Stromal cell of bone marrow (primary cell): ENCODE data around the gene APBB1IP.
A peak's percentile ranks its signal among the peaks of the same experiment; 100 is the strongest.
"Not testable (repeated sequence)": the region's sequence is repeated elsewhere in the genome, so short reads cannot be mapped to it uniquely, and the experiment has no call there.

Source experiments
- DNase-seq: peaks from one replicate; pipeline ENCODE4 v3.0.0-alpha.2; 2012; ENCODE audit warnings: low read depth

APBB1IP gene

GRCh38 chr10:26556748-26557640 lies 118.9 kb downstream of the APBB1IP start:
- peak; percentile 54 for DNase-seq

GRCh38 chr10:26557641-26558014 lies 119.5 kb downstream of the APBB1IP start:
- peak; percentile 63 for DNase-seq

- DNase-seq = no peak
These were observed 128.6 kb downstream of the APBB1IP start for GRCh38 chr10:26566525-26567350.

GRCh38 chr10:26567351-26567721 lies 129.2 kb downstream of the APBB1IP start:
- no peak for DNase-seq

- no peak for DNase-seq
These were observed 133.5 kb downstream of the APBB1IP start for GRCh38 chr10:26571655-26572054.

- DNase-seq = no peak
These were observed 135.5 kb downstream of the APBB1IP start for GRCh38 chr10:26573674-26574073.

- DNase-seq = no peak
These were observed 136.6 kb downstream of the APBB1IP start for GRCh38 chr10:26574783-26575182.

- not testable (repeated sequence) for DNase-seq
These were observed 140.2 kb downstream of the APBB1IP start for GRCh38 chr10:26578371-26578770.

GRCh38 chr10:26579256-26580063 lies 141.3 kb downstream of the APBB1IP start:
- DNase-seq = no peak

- no peak for DNase-seq
These were observed 148.1 kb downstream of the APBB1IP start for GRCh38 chr10:26586211-26586610.

- DNase-seq = no peak
These were observed 150.5 kb downstream of the APBB1IP start for GRCh38 chr10:26588611-26589010.

- DNase-seq = not testable (repeated sequence)
These were observed 151.7 kb downstream of the APBB1IP start for GRCh38 chr10:26589813-26590212.

- no peak for DNase-seq
These were observed 155.8 kb downstream of the APBB1IP start for GRCh38 chr10:26593896-26594295.

- DNase-seq = peak; percentile 44
These were observed 165.1 kb downstream of the APBB1IP start for GRCh38 chr10:26603283-26603682.

GRCh38 chr10:26604320-26605093 lies 166.4 kb downstream of the APBB1IP start:
- not testable (repeated sequence) for DNase-seq

GRCh38 chr10:26606389-26606877 lies 168.3 kb downstream of the APBB1IP start:
- not testable (repeated sequence) for DNase-seq

GRCh38 chr10:26612151-26612915 lies 174.2 kb downstream of the APBB1IP start:
- no peak for DNase-seq
